HG03139 (cell line): ENCODE measurements around the gene AFAP1.
"Not testable (repeated sequence)": the region's sequence is repeated elsewhere in the genome, so short reads cannot be mapped to it uniquely, and the experiment has no call there.

ENCODE experiments used
- ATAC-seq: cut with Tn5 transposase; IDR thresholded peaks from one replicate; pipeline ENCODE4 v1.9.1; 2021; ENCODE audit not compliant: unreplicated experiment

AFAP1 gene

GRCh38 chr4:7950301-7951092 is 10.8 kb upstream of the AFAP1 start:
- ATAC-seq, result no peak

- no peak for ATAC-seq
These were observed 10.1 kb upstream of the AFAP1 start for GRCh38 chr4:7949759-7950158.

GRCh38 chr4:7947927-7948326 is 8.3 kb upstream of the AFAP1 start:
- no peak for ATAC-seq

GRCh38 chr4:7945709-7946380 is 6.2 kb upstream of the AFAP1 start:
- no peak for ATAC-seq

GRCh38 chr4:7944599-7945220 is 5.0 kb upstream of the AFAP1 start:
- ATAC-seq, result no peak

- ATAC-seq, result not testable (repeated sequence)
These were observed 4.0 kb upstream of the AFAP1 start for GRCh38 chr4:7943688-7944087.

- ATAC-seq, result no peak
These were observed 3.5 kb upstream of the AFAP1 start for GRCh38 chr4:7943211-7943610.

GRCh38 chr4:7941965-7942496 is 2.4 kb upstream of the AFAP1 start:
- no peak for ATAC-seq

- no peak for ATAC-seq
These were observed 1.7 kb upstream of the AFAP1 start for GRCh38 chr4:7941111-7941964.

- no peak for ATAC-seq
These were observed 868 bp downstream of the AFAP1 start for GRCh38 chr4:7938609-7939376.

GRCh38 chr4:7938266-7938608 is 1.4 kb downstream of the AFAP1 start:
- no peak for ATAC-seq

GRCh38 chr4:7937006-7937405 is 2.7 kb downstream of the AFAP1 start:
- no peak for ATAC-seq

GRCh38 chr4:7933651-7934510 is 5.8 kb downstream of the AFAP1 start:
- no peak for ATAC-seq

- ATAC-seq, result no peak
These were observed 7.4 kb downstream of the AFAP1 start for GRCh38 chr4:7932287-7932686.

GRCh38 chr4:7929118-7929951 is 10.3 kb downstream of the AFAP1 start:
- no peak for ATAC-seq

GRCh38 chr4:7928711-7929110 is 10.9 kb downstream of the AFAP1 start:
- ATAC-seq, result no peak

GRCh38 chr4:7926822-7927221 is 12.8 kb downstream of the AFAP1 start:
- ATAC-seq, result no peak

GRCh38 chr4:7924570-7924969 is 15.1 kb downstream of the AFAP1 start:
- no peak for ATAC-seq
